Hepatocyte (in vitro differentiated cells): Measurements from ENCODE around the gene GPR161. TPM values are rescaled to one million over a fixed set of nuclear protein-coding genes. Genes with fewer than 3 reads are reported as not detected.
A peak's percentile ranks its signal among the peaks of the same experiment; 100 is the strongest.

Experiments used
- DNase-seq: peaks from one replicate; pipeline ENCODE4 v3.0.0-alpha.2; 2016; ENCODE audit warnings: low spot score
- H2AFZ ChIP-seq: fragments of 200-600 bp; sonication (generic); 2 replicates; pipeline ENCODE4 v1.6.0; 2016; ENCODE audit warnings: antibody characterized with exemption, mild to moderate bottlenecking
- H3K27ac ChIP-seq: fragments of 200-600 bp; sonication (generic); 2 replicates; pipeline ENCODE4 v1.5.1; 2016; ENCODE audit warnings: mild to moderate bottlenecking
- H3K27me3 ChIP-seq: fragments of 200-600 bp; sonication (generic); 2 replicates; pipeline ENCODE4 v1.6.1; 2016
- H3K36me3 ChIP-seq: fragments of 200-600 bp; sonication (generic); replicated peaks from 2 replicates; pipeline ENCODE4 v1.5.1; 2016; ENCODE audit warnings: low read depth; ENCODE audit not compliant: insufficient read depth
- H3K4me1 ChIP-seq: fragments of 200-600 bp; sonication (generic); 2 replicates; pipeline ENCODE4 v1.5.1; 2016; ENCODE audit warnings: mild to moderate bottlenecking, moderate library complexity; ENCODE audit not compliant: insufficient read depth
- H3K4me2 ChIP-seq: fragments of 200-600 bp; sonication (generic); 2 replicates; pipeline ENCODE4 v1.6.0; 2016
- H3K4me3 ChIP-seq: fragments of 200-600 bp; sonication (generic); 2 replicates; pipeline ENCODE4 v1.5.1; 2016; ENCODE audit warnings: mild to moderate bottlenecking
- H3K79me2 ChIP-seq: fragments of 200-600 bp; sonication (generic); 2 replicates; pipeline ENCODE4 v1.6.0; 2017; ENCODE audit warnings: mild to moderate bottlenecking
- H3K9me2 ChIP-seq: fragments of 200-600 bp; sonication (generic); replicated peaks from 2 replicates; pipeline ENCODE4 v1.6.0; 2017; ENCODE audit warnings: mild to moderate bottlenecking; ENCODE audit not compliant: insufficient read depth
- H3K9me3 ChIP-seq: fragments of 200-600 bp; sonication (generic); 2 replicates; pipeline ENCODE4 v1.5.1; 2016; ENCODE audit warnings: low read depth, mild to moderate bottlenecking
- H4K20me1 ChIP-seq: fragments of 200-600 bp; sonication (generic); 2 replicates; pipeline ENCODE4 v1.6.0; 2016; ENCODE audit warnings: mild to moderate bottlenecking; ENCODE audit not compliant: insufficient read depth, poor library complexity, severe bottlenecking
- CTCF ChIP-seq: fragments of 200-600 bp; sonication (generic); IDR thresholded peaks from 2 replicates; pipeline ENCODE4 v1.5.1; 2016; ENCODE audit warnings: antibody characterized with exemption, mild to moderate bottlenecking; ENCODE audit not compliant: poor library complexity
- EZH2 ChIP-seq: fragments of 200-600 bp; sonication (generic); IDR thresholded peaks from 2 replicates; pipeline ENCODE4 v1.6.1; 2016; ENCODE audit warnings: antibody characterized with exemption, mild to moderate bottlenecking, borderline replicate concordance
- EZH2phosphoT487 ChIP-seq: fragments of 200-600 bp; sonication (generic); IDR thresholded peaks from one replicate; pipeline ENCODE4 v1.6.1; 2018; ENCODE audit warnings: antibody characterized with exemption, mild to moderate bottlenecking, low read depth, moderate library complexity; ENCODE audit not compliant: unreplicated experiment, severe bottlenecking
- WGBS: methylation state at CpG from one replicate; pipeline ENCODE4 v1.1.6; 2016; ENCODE audit warnings: low lambda C conversion rate; ENCODE audit errors: missing lambda C conversion rate; 5-methylcytosine and 5-hydroxymethylcytosine counted together
- polyA plus RNA-seq: library from polyadenylated mRNA; unstranded; fragments of >200 nt; fragmentation: Nextera tagmentation; extraction: Ambion mirVana; gene quantifications from 2 replicates; pipeline ENCODE4 v1.2.1, GENCODE V29; 2016
- total RNA-seq: library from RNA; depleted of rRNA; stranded (reverse); fragments of >200 nt; gene quantifications from 2 replicates; pipeline ENCODE4 v1.2.3, GENCODE V29; 2014

GPR161 gene
- total and polyA plus RNA-seq, 2 experiments from 2014 or later, result 15.9 to 19.3 TPM

GRCh38 chr1:168084396-168085231 lies 52.1 kb downstream of the GPR161 start:
- H3K79me2 ChIP-seq, result no peaks in the 10 kb centered on the region
- TF ChIP-seq CTCF (peak; percentile 65), EZH2phosphoT487 (no peak)
- H3K4me1 ChIP-seq, result no peaks in the 10 kb centered on the region
- no peaks in the 10 kb centered on the region for H3K9me3 ChIP-seq
- DNase-seq, result peak; percentile 65
- H2AFZ ChIP-seq, result no peak overlapping the region
- H3K4me3 ChIP-seq, result no peak overlapping the region
- no peak overlapping the region for H3K27ac ChIP-seq
- 61% methylated on average over 13 of the region's 13 CpGs for WGBS
- H4K20me1 ChIP-seq, result no peaks in the 10 kb centered on the region
- no peak overlapping the region for H3K4me2 ChIP-seq
- no peaks in the 10 kb centered on the region for H3K9me2 ChIP-seq
- H3K27me3 ChIP-seq, result no peaks in the 10 kb centered on the region
- H3K36me3 ChIP-seq, result no peaks in the 10 kb centered on the region

DNA sequence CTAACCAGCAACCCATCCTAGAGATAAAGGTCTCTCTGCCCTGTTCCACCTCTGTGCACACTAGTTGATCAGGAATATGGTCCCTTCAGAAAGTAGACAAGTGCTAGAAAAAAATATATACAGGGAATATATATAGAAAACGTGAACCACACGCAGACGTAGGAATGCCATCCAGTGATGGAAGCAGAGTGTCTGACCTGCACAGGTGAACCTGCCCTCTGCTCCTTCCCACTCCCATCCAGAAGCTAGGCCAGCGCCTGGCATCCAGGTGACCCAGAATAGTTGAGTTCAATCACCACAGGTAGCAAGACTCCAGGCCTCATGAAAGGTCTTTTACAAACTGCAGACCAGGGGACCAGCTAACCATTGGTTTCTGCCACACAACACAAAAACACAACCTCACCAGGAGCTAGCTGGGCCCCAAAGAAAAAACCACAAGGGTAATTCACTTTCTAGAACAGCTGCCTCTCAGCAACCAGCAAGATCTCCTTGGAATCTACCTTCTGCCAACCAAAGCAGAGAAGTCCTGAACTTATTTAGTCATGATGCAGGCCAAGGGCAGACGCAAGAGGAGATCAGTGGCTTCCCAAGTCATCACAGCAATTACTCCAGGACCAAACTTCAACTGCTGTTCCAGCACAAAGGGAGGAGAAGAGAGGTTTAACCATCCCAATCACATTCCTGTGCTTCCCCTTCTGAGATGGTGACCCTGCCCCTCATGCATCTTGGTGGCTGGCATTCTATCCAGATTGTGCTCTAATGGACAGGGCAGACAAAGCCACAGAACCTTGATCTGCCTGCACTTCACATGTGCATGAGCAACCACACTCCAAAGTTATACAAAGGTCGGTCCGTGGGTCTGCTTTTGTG lies 53.0 kb downstream of the GPR161 start:
- Histone ChIP-seq H2AFZ (no peak overlapping the region), H3K27me3 (no peaks in the 10 kb centered on the region), H3K4me3 (no peak overlapping the region), H3K79me2 (no peaks in the 10 kb centered on the region), H3K27ac (no peak overlapping the region), H3K36me3 (no peaks in the 10 kb centered on the region), H3K4me2 (no peak overlapping the region), H4K20me1 (no peaks in the 10 kb centered on the region), H3K9me3 (no peaks in the 10 kb centered on the region), H3K9me2 (no peaks in the 10 kb centered on the region), H3K4me1 (no peaks in the 10 kb centered on the region)
- WGBS, result 93% methylated on average over 7 of the region's 7 CpGs
- no peak for DNase-seq
- no peak for TF ChIP-seq EZH2
- TF ChIP-seq EZH2phosphoT487, result no peak
- no peak for TF ChIP-seq CTCF

DNA sequence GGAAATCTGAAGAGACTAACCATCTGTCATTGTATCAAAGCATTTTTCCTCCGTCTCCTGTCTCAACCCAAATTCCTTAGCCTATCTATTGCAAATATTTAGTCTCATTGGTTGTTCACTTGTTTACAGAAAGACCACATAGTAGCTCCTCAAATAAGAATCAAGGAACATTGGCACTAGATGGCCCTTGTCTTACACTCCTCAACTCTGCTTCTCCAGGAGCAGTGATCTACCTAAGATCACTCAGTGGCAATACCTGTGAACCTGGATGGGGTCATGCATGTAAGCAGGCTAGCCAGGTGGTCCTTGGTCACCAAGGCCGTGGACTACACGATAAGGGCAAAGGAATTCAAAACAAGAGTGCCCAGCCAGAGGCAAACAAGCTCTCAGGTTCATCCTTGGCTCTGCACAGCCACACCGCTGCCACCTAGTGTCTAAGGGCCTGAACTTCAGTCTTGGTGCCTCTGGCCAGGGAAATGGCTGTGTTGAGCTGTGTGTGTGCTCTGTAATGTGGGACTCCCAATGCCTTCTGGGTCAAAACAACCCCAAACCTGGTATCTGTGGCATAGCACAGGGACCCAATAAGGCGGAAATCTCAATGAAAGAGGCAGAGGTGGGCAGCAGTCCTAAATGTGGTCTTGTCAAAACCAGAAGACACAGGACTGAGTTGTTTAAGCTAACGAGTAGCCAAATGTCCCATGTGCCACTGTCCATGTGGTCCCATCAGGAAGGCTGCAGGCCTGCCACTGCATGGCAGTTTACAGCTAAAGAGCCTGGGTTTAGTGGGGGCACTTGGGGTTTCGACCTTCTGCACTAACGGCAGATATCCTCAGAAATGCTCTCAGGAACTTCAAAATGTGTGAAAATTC lies 54.5 kb downstream of the GPR161 start:
- Histone ChIP-seq H3K4me3 (no peak overlapping the region), H3K79me2 (no peaks in the 10 kb centered on the region), H3K27me3 (no peaks in the 10 kb centered on the region), H2AFZ (no peak overlapping the region), H3K4me1 (no peaks in the 10 kb centered on the region), H3K36me3 (no peaks in the 10 kb centered on the region), H3K4me2 (no peak overlapping the region), H4K20me1 (no peaks in the 10 kb centered on the region), H3K9me3 (no peaks in the 10 kb centered on the region), H3K9me2 (no peaks in the 10 kb centered on the region), H3K27ac (peak overlapping the region; percentile 50)
- peak; percentile 87 for DNase-seq
- no peak for TF ChIP-seq EZH2phosphoT487
- TF ChIP-seq EZH2, result no peak
- TF ChIP-seq CTCF, result peak; percentile 82
- WGBS, result 46% methylated on average over 8 of the region's 8 CpGs
